HepG2 (cell line): ENCODE data around the gene TMEM235. TPM values are rescaled to one million over a fixed set of nuclear protein-coding genes. Genes with fewer than 3 reads are reported as not detected.

Experiments used
- BRCA1 ChIP-seq: sonication (generic); formaldehyde crosslinking; IDR thresholded peaks from 2 replicates; pipeline ENCODE4 v1.4.0; 2020; ENCODE audit warnings: missing genetic modification reagents
- ETS1 ChIP-seq: sonication (generic); formaldehyde crosslinking; IDR thresholded peaks from 2 replicates; pipeline ENCODE4 v1.4.0; 2020; ENCODE audit warnings: missing genetic modification reagents
- FIP1L1 ChIP-seq: fragments of 200-400 bp; formaldehyde crosslinking; IDR thresholded peaks from 2 replicates; pipeline ENCODE4 v1.6.1; 2018; ENCODE audit warnings: low read depth, mild to moderate bottlenecking, low read length, moderate library complexity, borderline replicate concordance; ENCODE audit not compliant: insufficient read depth
- KMT2B ChIP-seq: IDR thresholded peaks from 2 replicates; pipeline ENCODE4 v1.6.1; 2016; ENCODE audit warnings: missing genetic modification reagents, missing compliant biosample characterization
- MED1 ChIP-seq: sonication (generic); formaldehyde crosslinking; IDR thresholded peaks from 2 replicates; pipeline ENCODE4 v1.4.0; 2020; ENCODE audit warnings: missing genetic modification reagents
- MLLT10 ChIP-seq: sonication (generic); formaldehyde crosslinking; IDR thresholded peaks from 2 replicates; pipeline ENCODE4 v1.4.0; 2020; ENCODE audit warnings: missing genetic modification reagents
- MLX ChIP-seq: IDR thresholded peaks from 2 replicates; pipeline ENCODE4 v1.6.1; 2016
- NR2F1 ChIP-seq, 2 experiments: fragments of 450-650 bp in 1 of 2; formaldehyde crosslinking in 1 of 2; IDR thresholded peaks; 2 replicates each; pipeline versions ENCODE4 v1.5.0 to v1.6.1; 2016 to 2020; ENCODE audit warnings: mild to moderate bottlenecking in 1 of 2, missing compliant biosample characterization in 1 of 2, missing genetic modification reagents in 1 of 2, moderate library complexity in 1 of 2
- NRL ChIP-seq: sonication (generic); formaldehyde crosslinking; IDR thresholded peaks from 2 replicates; pipeline ENCODE4 v1.5.0; 2020; ENCODE audit warnings: missing genetic modification reagents, mild to moderate bottlenecking, moderate library complexity, borderline replicate concordance
- PHB2 ChIP-seq: fragments of 450-650 bp; IDR thresholded peaks from 2 replicates; pipeline ENCODE4 v1.6.1; 2018; ENCODE audit not compliant: partially characterized antibody
- POLR2AphosphoS2 ChIP-seq: IDR thresholded peaks from 2 replicates; pipeline ENCODE4 v1.6.1; 2011; ENCODE audit warnings: low read depth, low read length, improper control_type of control experiment
- SATB2 ChIP-seq: sonication (generic); formaldehyde crosslinking; IDR thresholded peaks from 2 replicates; pipeline ENCODE4 v1.5.0; 2020; ENCODE audit warnings: missing genetic modification reagents
- TFAP4 ChIP-seq: sonication (generic); IDR thresholded peaks from 2 replicates; pipeline ENCODE4 v1.6.1; 2016; ENCODE audit warnings: low read depth, borderline replicate concordance
- ZNF326 ChIP-seq: sonication (generic); formaldehyde crosslinking; IDR thresholded peaks from 2 replicates; pipeline ENCODE4 v1.4.0; 2020; ENCODE audit warnings: missing genetic modification reagents, borderline replicate concordance
- ZNF687 ChIP-seq: sonication (generic); formaldehyde crosslinking; IDR thresholded peaks from 2 replicates; pipeline ENCODE4 v1.5.1; 2020; ENCODE audit warnings: mild to moderate bottlenecking, missing genetic modification reagents, moderate library complexity
- ZNF709 ChIP-seq: sonication (generic); formaldehyde crosslinking; IDR thresholded peaks from 2 replicates; pipeline ENCODE4 v1.5.0; 2020; ENCODE audit warnings: mild to moderate bottlenecking, missing genetic modification reagents
- ZNF775 ChIP-seq: sonication (generic); formaldehyde crosslinking; IDR thresholded peaks from 2 replicates; pipeline ENCODE4 v1.4.0; 2020; ENCODE audit warnings: missing genetic modification reagents, mild to moderate bottlenecking, moderate library complexity, borderline replicate concordance
- ZNF781 ChIP-seq: sonication (generic); formaldehyde crosslinking; IDR thresholded peaks from 2 replicates; pipeline ENCODE4 v1.5.1; 2020; ENCODE audit warnings: borderline replicate concordance, mild to moderate bottlenecking, missing genetic modification reagents; ENCODE audit errors: not compliant biosample characterization
- ZSCAN5A ChIP-seq: sonication (generic); formaldehyde crosslinking; IDR thresholded peaks from 2 replicates; pipeline ENCODE4 v1.8.0; 2022; ENCODE audit warnings: mild to moderate bottlenecking, missing genetic modification reagents, borderline replicate concordance
- polyA plus RNA-seq, 8 experiments: library from polyadenylated mRNA; depleted of rRNA in 3 of 8; stranded (reverse) in 7 of 8; unstranded in 1 of 8; fragments of >200 nt; fragmentation: Illumina TruSeq in 4 of 8; extraction: Trizol in 4 of 8; gene quantifications; 2 replicates each; pipeline versions ENCODE4 v1.2.1 to v1.2.3, GENCODE V29; 2011 to 2016; ENCODE audit warnings: low read depth in 4 of 8, missing spikeins in 1 of 8, mixed read lengths in 1 of 8; ENCODE audit not compliant: insufficient read depth in 1 of 8
- total RNA-seq, 5 experiments: library from RNA; depleted of rRNA; stranded (reverse); fragments of >200 nt; fragmentation: Illumina TruSeq; extraction: Trizol; gene quantifications; 2 replicates each; pipeline ENCODE4 v1.2.3, GENCODE V29; 2016; ENCODE audit warnings: low read depth in 1 of 5

TMEM235 gene
- total and polyA plus RNA-seq, 2 of the 13 experiments (the other 11 are each of a cell fraction or from before 2014, with no cell fraction given), result not detected

GRCh38 chr17:78204387-78205123, 26.9 kb upstream of the TMEM235 start (continued):
- no peak for TF ChIP-seq KMT2B (CRISPR knock-in tag)
- TF ChIP-seq MED1 (CRISPR knock-in tag), result no peak
- TF ChIP-seq ZNF326 (CRISPR knock-in tag), result no peak
- no peak for TF ChIP-seq TFAP4
- no peak for TF ChIP-seq NR2F1 (CRISPR knock-in tag; IDR thresholded peaks at IDR 0.05)
- no peak for TF ChIP-seq ZNF709 (CRISPR knock-in tag)
- no peak for TF ChIP-seq PHB2
- TF ChIP-seq BRCA1 (CRISPR knock-in tag), result no peak
- no peak for TF ChIP-seq ETS1
- no peak for TF ChIP-seq ZNF775 (CRISPR knock-in tag)
- peak; percentile 34; the same call in 1 of the 2 replicates for TF ChIP-seq NRL (CRISPR knock-in tag)
- TF ChIP-seq POLR2AphosphoS2, result 0 out of 2 replicates have a peak, but pooled peaks have one; percentile 11
- 0 out of 2 replicates have a peak, but pooled peaks have one; percentile 40 for TF ChIP-seq ZSCAN5A
- no peak for TF ChIP-seq FIP1L1
- TF ChIP-seq SATB2 (CRISPR knock-in tag), result no peak
- 0 out of 2 replicates have a peak, but pooled peaks have one; percentile 8 for TF ChIP-seq ZNF687
- TF ChIP-seq MLLT10, result no peak
- TF ChIP-seq MLX, result no peak
- TF ChIP-seq ZNF781 (CRISPR knock-in tag), result no peak
